Loucy (cell line): ENCODE data around the gene LDLRAD4.

Source experiments
- CTCF ChIP-seq: fragments of 200-600 bp; sonication (generic); conservative IDR thresholded peaks from 2 replicates; pipeline ENCODE4 v1.5.1; 2014; ENCODE audit warnings: mild to moderate bottlenecking, antibody characterized with exemption, low read length
- EZH2phosphoT487 ChIP-seq: fragments of 200-600 bp; IDR thresholded peaks from 2 replicates; pipeline ENCODE4 v1.6.1; 2018; ENCODE audit warnings: antibody characterized with exemption, mild to moderate bottlenecking, moderate library complexity, borderline replicate concordance

GRCh38 chr18:13477147-13477683 lies 258.7 kb downstream of the LDLRAD4 start:
- TF ChIP-seq CTCF (no peak), EZH2phosphoT487 (no peak)
